Stomach (tissue), 9 donors: ENCODE data around the gene LMNB1. TPM values are rescaled to one million over a fixed set of nuclear protein-coding genes. Genes with fewer than 3 reads are reported as not detected.

Experiments used
- DNase-seq, 2 donors: peaks; one replicate each; pipeline versions ENCODE4 v3.0.0 to v3.0.0-alpha.2; 2013 to 2019
- H3K27ac ChIP-seq, 5 donors: fragments of 200-600 bp in 4 of 5; sonication (generic) in 4 of 5; one replicate each; pipeline ENCODE4 v1.5.1; 2013 to 2019; ENCODE audit warnings: mild to moderate bottlenecking in 1 of 5, moderate library complexity in 1 of 5
- H3K27me3 ChIP-seq, 3 donors: fragments of 200-600 bp; sonication (generic); one replicate each; pipeline ENCODE4 v1.5.1; 2017 to 2019; ENCODE audit warnings: mixed run types in 1 of 3
- H3K36me3 ChIP-seq, 4 donors: fragments of 200-600 bp; sonication (generic); 1 replicate in 3 of 4; 2 replicates in 1 of 4; pipeline ENCODE4 v1.5.1; 2016 to 2019
- H3K4me1 ChIP-seq, 4 donors: fragments of 200-600 bp; sonication (generic); one replicate each; pipeline ENCODE4 v1.5.1; 2016 to 2019
- H3K4me3 ChIP-seq, 4 donors: fragments of 200-600 bp; sonication (generic) in 3 of 4; one replicate each; pipeline ENCODE4 v1.5.1; 2016 to 2019; ENCODE audit warnings: mild to moderate bottlenecking in 1 of 4
- H3K9me3 ChIP-seq, 4 donors: fragments of 200-600 bp; sonication (generic); one replicate each; pipeline ENCODE4 v1.5.1; 2016 to 2019
- CTCF ChIP-seq, 7 experiments: fragments of 450-650 bp in 4 of 7; fragments of 200-600 bp in 3 of 7; sonication (generic) in 3 of 7; IDR thresholded peaks; one replicate each; pipeline ENCODE4 v1.5.1; 2016 to 2019; ENCODE audit warnings: antibody characterized with exemption in 7 of 7, control low read depth in 2 of 7, mild to moderate bottlenecking in 1 of 7
- EP300 ChIP-seq: sonication (generic); formaldehyde crosslinking; IDR thresholded peaks from one replicate; pipeline ENCODE4 v1.6.1; 2017; ENCODE audit warnings: antibody characterized with exemption
- POLR2A ChIP-seq, 4 donors: fragments of 450-650 bp; IDR thresholded peaks; one replicate each; pipeline ENCODE4 v1.6.1; 2016; ENCODE audit warnings: antibody characterized with exemption in 4 of 4, control low read depth in 2 of 4, mild to moderate bottlenecking in 1 of 4, moderate library complexity in 1 of 4
- POLR2AphosphoS5 ChIP-seq, 3 donors: sonication (generic); formaldehyde crosslinking; IDR thresholded peaks; one replicate each; pipeline ENCODE4 v1.6.1; 2016; ENCODE audit warnings: antibody characterized with exemption in 3 of 3
- WGBS, 5 donors: extraction: QIAGEN DNeasy Blood & Tissue Kit in 3 of 5; methylation state at CpG; one replicate each; pipeline versions ENCODE4 v1.1.5 to v1.1.7; 2013 to 2018; 5-methylcytosine and 5-hydroxymethylcytosine counted together
- intact Hi-C: fragments of 100-400 bp; cut with DNase I; formaldehyde crosslinking; loops from one replicate; pipeline ENCODE4 v1.15.1; 2023; ENCODE audit warnings: low total_unique reads
- polyA plus RNA-seq, 3 donors: library from polyadenylated mRNA; stranded (reverse); fragments of 200-250 nt; gene quantifications; one replicate each; pipeline ENCODE4 v1.2.3, GENCODE V29; 2013
- total RNA-seq, 5 donors: library from RNA; depleted of rRNA; stranded (reverse); fragments of >200 nt; gene quantifications; one replicate each; pipeline versions ENCODE4 v1.1.0 to v1.2.3, GENCODE V29; 2014 to 2016
- donor health status: healthy with polysubstance abuse.
- donor health status: Bipolar disorder and iron deficiency.
- donor health status: healthy.

Gene LMNB1
- total and polyA plus RNA-seq, 8 donors = 7.6 to 167 (median 9.9) TPM

GRCh38 chr5:126746290-126746689, 30.6 kb upstream of the LMNB1 start:
- no peak for DNase-seq
- H3K27me3 ChIP-seq = no peaks in the 10 kb centered on the region
- intact Hi-C loops = no loop called here

GRCh38 chr5:126752081-126752785, 24.7 kb upstream of the LMNB1 start:
- no peaks in the 10 kb centered on the region for H3K4me1 ChIP-seq
- 82 to 88% (median 85%) methylated on average over 3 to 5 of the region's 5 CpGs for WGBS, 5 donors

More at GRCh38 chr5:126746290-126746689, 30.6 kb upstream of the LMNB1 start:
- no peaks in the 10 kb centered on the region for H3K36me3 ChIP-seq
- no peak overlapping the region for H3K27ac ChIP-seq
- no peak overlapping the region for H3K4me3 ChIP-seq
- H3K9me3 ChIP-seq = no peaks in the 10 kb centered on the region
- TF ChIP-seq POLR2A (IDR thresholded peaks at IDR 0.05) (no peak), CTCF (IDR thresholded peaks at IDR 0.05) (no peak), EP300 (no peak), POLR2AphosphoS5 (IDR thresholded peaks at IDR 0.05) (no peak)
- no peaks in the 10 kb centered on the region for H3K4me1 ChIP-seq

DNA sequence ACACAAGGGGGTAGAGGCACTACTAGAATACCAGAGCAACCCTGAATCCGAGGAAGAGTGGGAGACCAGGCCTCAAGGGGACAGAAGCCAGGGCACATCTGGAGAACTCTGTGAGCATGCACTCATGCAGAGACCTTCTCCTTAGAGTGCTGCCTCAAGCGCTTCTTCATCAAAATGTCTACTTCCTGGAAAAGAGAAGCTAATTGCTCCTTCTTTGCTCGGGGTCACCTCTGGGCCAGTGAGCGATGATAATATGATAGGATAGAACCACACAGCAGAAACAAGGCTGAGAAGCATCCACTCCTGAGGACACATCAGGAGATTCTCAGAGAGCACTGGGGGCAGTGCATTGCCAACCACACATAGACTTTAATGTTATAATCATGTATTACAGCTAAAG, 23.7 kb upstream of the LMNB1 start:
- Histone ChIP-seq H3K4me3 (no peak overlapping the region), H3K27me3 (no peaks in the 10 kb centered on the region), H3K36me3 (no peaks in the 10 kb centered on the region), H3K4me1 (peaks cover 0 to 2% (median 0%) of the 10 kb centered on the region in 4 donors), H3K27ac (no peak overlapping the region), H3K9me3 (no peaks in the 10 kb centered on the region)
- no peak for TF ChIP-seq POLR2AphosphoS5 (IDR thresholded peaks at IDR 0.05)
- TF ChIP-seq EP300 = no peak
- TF ChIP-seq CTCF (IDR thresholded peaks at IDR 0.05) = no peak
- TF ChIP-seq POLR2A (IDR thresholded peaks at IDR 0.05) = no peak
- 76 to 84% (median 78%) methylated on average over 4 of the region's 4 CpGs for WGBS, 5 donors
- intact Hi-C loops = no loop called here
- DNase-seq = no peak

More at GRCh38 chr5:126752081-126752785, 24.7 kb upstream of the LMNB1 start:
- H3K27me3 ChIP-seq = no peaks in the 10 kb centered on the region
- H3K27ac ChIP-seq = no peak overlapping the region
- no peaks in the 10 kb centered on the region for H3K36me3 ChIP-seq
- H3K4me3 ChIP-seq = no peak overlapping the region
- no peaks in the 10 kb centered on the region for H3K9me3 ChIP-seq
- intact Hi-C loops = no loop called here
- TF ChIP-seq POLR2A (IDR thresholded peaks at IDR 0.05) (no peak), CTCF (IDR thresholded peaks at IDR 0.05) (no peak), EP300 (no peak), POLR2AphosphoS5 (IDR thresholded peaks at IDR 0.05) (no peak)
- DNase-seq = no peak

GRCh38 chr5:126754609-126755008, 22.3 kb upstream of the LMNB1 start:
- TF ChIP-seq POLR2AphosphoS5 (IDR thresholded peaks at IDR 0.05) (no peak), POLR2A (IDR thresholded peaks at IDR 0.05) (no peak)
- Histone ChIP-seq H3K36me3 (no peaks in the 10 kb centered on the region), H3K9me3 (no peaks in the 10 kb centered on the region), H3K4me3 (no peak overlapping the region), H3K4me1 (peaks cover 0 to 16% (median 0%) of the 10 kb centered on the region in 4 donors), H3K27ac (no peak overlapping the region), H3K27me3 (no peaks in the 10 kb centered on the region)
- intact Hi-C loops = no loop called here
- no peak for DNase-seq
- WGBS, 5 donors = 75 to 88% (median 76%) methylated on average over 4 of the region's 4 CpGs

DNA sequence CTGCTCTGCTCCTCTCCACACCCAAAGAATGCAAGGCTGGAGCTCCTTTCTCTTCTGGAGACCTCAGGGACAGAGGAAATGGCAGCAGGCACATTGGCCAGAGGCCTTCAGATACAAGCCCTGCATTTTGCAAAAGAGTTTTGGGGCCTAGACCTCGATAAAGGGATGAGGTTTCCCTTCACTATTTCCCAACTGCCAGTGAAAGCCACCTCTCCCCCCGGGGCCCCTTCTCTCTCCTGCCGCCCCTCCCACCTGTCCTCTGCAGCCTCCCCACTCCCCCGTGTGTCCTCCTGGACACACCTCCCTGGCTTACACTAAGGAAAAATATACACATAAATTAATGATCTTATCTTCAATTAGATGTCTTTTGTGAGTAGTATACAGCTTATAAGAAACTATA, 21.3 kb upstream of the LMNB1 start:
- Histone ChIP-seq H3K27ac (no peak overlapping the region), H3K27me3 (no peaks in the 10 kb centered on the region), H3K4me3 (no peak overlapping the region), H3K36me3 (no peaks in the 10 kb centered on the region), H3K4me1 (peaks cover 0 to 19% (median 0%) of the 10 kb centered on the region in 4 donors), H3K9me3 (no peaks in the 10 kb centered on the region)
- TF ChIP-seq POLR2AphosphoS5 (IDR thresholded peaks at IDR 0.05) = no peak
- TF ChIP-seq CTCF (IDR thresholded peaks at IDR 0.05) = no peak
- no peak for TF ChIP-seq POLR2A (IDR thresholded peaks at IDR 0.05)
- no peak for TF ChIP-seq EP300
- intact Hi-C loops = no loop called here
- WGBS, 5 donors = 61 to 75% (median 67%) methylated on average over 4 of the region's 4 CpGs
- no peak for DNase-seq
